IMR-90 (cell line): Measurements from ENCODE around the gene ADCY4. TPM values are rescaled to one million over a fixed set of nuclear protein-coding genes. Genes with fewer than 3 reads are reported as not detected.

ENCODE experiments used
- ATAC-seq: fragments of 200-7000 bp; cut with Tn5 transposase; 2 replicates; pipeline ENCODE4 v1.9.1; 2020; ENCODE audit warnings: low read depth, mild to moderate bottlenecking, moderate library complexity
- BruUV-seq: library from RNA; stranded (reverse); fragments of 400-500 nt; replicated peaks from 2 replicates; lab custom pipeline; 2021; lab: Mats Ljungman, UMichigan
- CTCF ChIA-PET: fragments of 300-600 bp; formaldehyde crosslinking; extraction: SDS; loops from one replicate; lab custom pipeline; 2021; ENCODE audit warnings: antibody characterized with exemption; lab: Yijun Ruan, JAX
- POLR2A ChIA-PET: fragments of 300-600 bp; sonication (Branson Sonifier 250); formaldehyde crosslinking; loops from one replicate; lab custom pipeline; 2022; ENCODE audit warnings: antibody characterized with exemption; ENCODE audit not compliant: unreplicated experiment; lab: Charles Lee
- DNase-seq: peaks from one replicate; pipeline ENCODE4 v3.0.0; 2013
- H2AFZ ChIP-seq: replicated peaks from 2 replicates; pipeline ENCODE3; 2013; ENCODE audit warnings: low read length, mild to moderate bottlenecking; ENCODE audit not compliant: poor library complexity
- H2AK5ac ChIP-seq: 2 replicates; pipeline ENCODE4 v1.6.1; 2013; ENCODE audit warnings: low read depth, low read length, inconsistent platforms
- H2AK9ac ChIP-seq: replicated peaks from 2 replicates; pipeline ENCODE3; 2013; ENCODE audit warnings: mild to moderate bottlenecking, low read depth, low read length, moderate library complexity; ENCODE audit not compliant: poor library complexity
- H2BK120ac ChIP-seq: 2 replicates; pipeline ENCODE4 v1.6.1; 2013; ENCODE audit warnings: low read depth, low read length, inconsistent platforms
- H2BK15ac ChIP-seq: 3 replicates; pipeline ENCODE4 v1.6.1; 2013; ENCODE audit warnings: low read depth, low read length, inconsistent platforms
- H2BK20ac ChIP-seq: 2 replicates; pipeline ENCODE4 v1.6.1; 2013; ENCODE audit warnings: low read depth, mild to moderate bottlenecking, inconsistent platforms, low read length, moderate library complexity
- H2BK5ac ChIP-seq: 2 replicates; pipeline ENCODE4 v1.6.1; 2013; ENCODE audit warnings: mild to moderate bottlenecking, low read depth, low read length, inconsistent platforms; ENCODE audit not compliant: poor library complexity, severe bottlenecking
- H3K14ac ChIP-seq: replicated peaks from 2 replicates; pipeline ENCODE4 v1.6.1; 2013; ENCODE audit warnings: low read depth, low read length, inconsistent platforms
- H3K18ac ChIP-seq: 2 replicates; pipeline ENCODE4 v1.6.1; 2013; ENCODE audit warnings: low read depth, low read length, control low read depth
- H3K23ac ChIP-seq: 2 replicates; pipeline ENCODE4 v1.6.1; 2013; ENCODE audit warnings: low read depth, low read length, inconsistent platforms
- H3K27ac ChIP-seq: 2 replicates; pipeline ENCODE4 v1.5.1; 2013; ENCODE audit warnings: mild to moderate bottlenecking, control low read depth, low read length; ENCODE audit not compliant: insufficient read depth
- H3K27me3 ChIP-seq: 2 replicates; pipeline ENCODE4 v1.6.1; 2013; ENCODE audit warnings: low read length; ENCODE audit not compliant: control insufficient read depth, insufficient read depth
- H3K36me3 ChIP-seq: 2 replicates; pipeline ENCODE4 v1.6.1; 2013; ENCODE audit warnings: low read length, mixed read lengths; ENCODE audit not compliant: control insufficient read depth, insufficient read depth
- H3K4ac ChIP-seq: 2 replicates; pipeline ENCODE4 v1.6.1; 2013; ENCODE audit warnings: low read depth, low read length, inconsistent platforms
- H3K4me1 ChIP-seq: 2 replicates; pipeline ENCODE4 v1.6.1; 2013; ENCODE audit warnings: low read length, mixed read lengths; ENCODE audit not compliant: control insufficient read depth, insufficient read depth
- H3K4me2 ChIP-seq: 2 replicates; pipeline ENCODE4 v1.6.1; 2013; ENCODE audit warnings: low read depth, mild to moderate bottlenecking, control low read depth, low read length, moderate library complexity
- H3K4me3 ChIP-seq: 2 replicates; pipeline ENCODE4 v1.5.1; 2013; ENCODE audit warnings: low read depth, mild to moderate bottlenecking, control low read depth, low read length, moderate library complexity; ENCODE audit not compliant: insufficient read depth
- H3K56ac ChIP-seq: 2 replicates; pipeline ENCODE4 v1.6.1; 2013; ENCODE audit warnings: low read length, inconsistent platforms; ENCODE audit not compliant: insufficient read depth; ENCODE audit errors: extremely low read depth
- H3K79me1 ChIP-seq, 2 experiments: 2 replicates each; pipeline ENCODE4 v1.6.1; 2013; ENCODE audit warnings: low read length in 2 of 2, inconsistent platforms in 1 of 2, low read depth in 1 of 2
- H3K9ac ChIP-seq: 2 replicates; pipeline ENCODE4 v1.6.1; 2013; ENCODE audit warnings: low read depth, low read length, control low read depth
- H3K9me1 ChIP-seq: 2 replicates; pipeline ENCODE4 v1.6.1; 2013; ENCODE audit warnings: low read length, inconsistent platforms; ENCODE audit not compliant: insufficient read depth
- H3K9me3 ChIP-seq: 2 replicates; pipeline ENCODE4 v1.6.1; 2013; ENCODE audit warnings: low read length; ENCODE audit not compliant: control insufficient read depth, insufficient read depth
- H4K20me1 ChIP-seq: 2 replicates; pipeline ENCODE4 v1.6.1; 2013; ENCODE audit warnings: low read length, inconsistent platforms; ENCODE audit not compliant: insufficient read depth
- H4K5ac ChIP-seq: 2 replicates; pipeline ENCODE4 v1.6.1; 2013; ENCODE audit warnings: mild to moderate bottlenecking, low read depth, low read length, control low read depth
- H4K8ac ChIP-seq, 2 experiments: 2 replicates each; pipeline ENCODE4 v1.6.1; 2013; ENCODE audit warnings: low read depth in 2 of 2, low read length in 2 of 2, control low read depth in 1 of 2, inconsistent platforms in 1 of 2
- H4K91ac ChIP-seq: 2 replicates; pipeline ENCODE4 v1.6.1; 2013; ENCODE audit warnings: low read depth, low read length, inconsistent platforms; ENCODE audit not compliant: insufficient read depth
- POLR2A ChIP-seq: IDR thresholded peaks from 2 replicates; pipeline ENCODE4 v1.6.1; 2012; ENCODE audit warnings: mild to moderate bottlenecking, low read depth, low read length
- WGBS, 2 experiments: methylation state at CpG; one replicate each; pipeline versions ENCODE4 v1.1.5 to v1.1.7; 2013; ENCODE audit warnings: missing lambda C conversion rate in 2 of 2; ENCODE audit not compliant: insufficient read length in 1 of 2; ENCODE audit errors: extremely low coverage in 2 of 2; 5-methylcytosine and 5-hydroxymethylcytosine counted together
- dilution Hi-C: fragments of 300-500 bp; cut with HindIII; formaldehyde crosslinking; loops from one replicate; pipeline ENCODE4 v1.14.3; 2018; ENCODE audit warnings: low sequenced_read_pairs; ENCODE audit not compliant: unreplicated experiment
- in situ Hi-C: fragments of 300-500 bp; cut with MboI; formaldehyde crosslinking; loops from 3 replicates; pipeline ENCODE4 v1.14.3; 2019; ENCODE audit warnings: low sequenced_read_pairs, inconsistent platforms, mixed read lengths
- intact Hi-C: fragments of 100-400 bp; cut with micrococcal nuclease; formaldehyde crosslinking; loops from 2 replicates; pipeline ENCODE4 v1.10.0; 2022
- polyA plus RNA-seq, 3 experiments: library from polyadenylated mRNA; depleted of rRNA; stranded (reverse); fragments of >200 nt; gene quantifications; 2 replicates each; pipeline ENCODE4 v1.2.3, GENCODE V29; 2012; ENCODE audit warnings: low replicate concordance in 1 of 3
- total RNA-seq: library from RNA; depleted of rRNA; stranded (reverse); fragments of >200 nt; gene quantifications from 2 replicates; pipeline ENCODE4 v1.2.3, GENCODE V29; 2012
- TF ChIP-seq, protein P1 (sequence below): fragments of 150-350 bp; IDR thresholded peaks from 2 replicates; pipeline ENCODE4 v1.6.1; 2017; ENCODE audit warnings: mild to moderate bottlenecking, antibody characterized with exemption, low read length, low read depth

ADCY4 gene
- total and polyA plus RNA-seq, 2 of the 4 experiments (the other 2 are of a cell fraction), result not detected

DNA sequence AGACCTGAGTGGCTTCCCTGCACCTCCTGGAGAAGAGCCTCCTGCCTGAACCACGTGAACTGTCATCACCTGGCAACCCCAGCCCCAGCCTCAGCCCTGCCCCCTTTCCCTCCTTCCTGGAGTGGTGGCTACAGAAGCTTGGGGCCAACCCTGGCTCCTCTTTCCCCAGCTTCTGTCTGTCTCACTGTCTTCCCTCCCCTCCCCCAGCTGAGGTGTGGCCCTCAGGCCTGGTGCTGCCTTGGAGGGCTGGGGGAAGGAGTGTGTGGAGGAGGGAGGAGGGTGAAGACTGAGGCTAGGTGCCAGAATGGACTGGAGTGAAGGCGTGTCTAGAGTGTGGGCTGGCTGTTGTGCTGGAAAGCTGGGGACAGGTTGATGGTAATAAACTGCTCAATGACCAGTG lies 42.8 kb upstream of the ADCY4 start:
- Histone ChIP-seq H3K79me1 (peaks cover 0 to 3% of the 10 kb centered on the region in 2 experiments; a peak in 1 of 4 replicates), H2AK5ac (no peak overlapping the region), H2AK9ac (no peak overlapping the region), H3K14ac (no peak overlapping the region), H3K9me3 (no peaks in the 10 kb centered on the region), H4K8ac (no peak overlapping the region), H3K18ac (no peak overlapping the region), H4K91ac (no peak overlapping the region), H3K23ac (no peak overlapping the region), H4K5ac (no peak overlapping the region), H3K56ac (no peak overlapping the region), H2AFZ (no peak overlapping the region), H3K9ac (no peak overlapping the region), H2BK120ac (no peak overlapping the region), H2BK15ac (no peak overlapping the region), H4K20me1 (0 out of 2 replicates have a peak, but pooled peaks cover 3% of the 10 kb centered on the region), H3K4ac (no peak overlapping the region), H3K4me3 (no peak overlapping the region), H3K27me3 (no peaks in the 10 kb centered on the region), H3K4me2 (no peak overlapping the region), H3K4me1 (no peaks in the 10 kb centered on the region), H3K9me1 (peaks cover 5% of the 10 kb centered on the region), H2BK5ac (no peak overlapping the region), H3K36me3 (peaks cover 56% of the 10 kb centered on the region), H3K27ac (no peak overlapping the region), H2BK20ac (no peak overlapping the region)
- 100% methylated on average over 1 of the region's 2 CpGs; no CpG with 5 or more reads in 1 of the 2 experiments for WGBS, 2 experiments
- ChIA-PET CTCF (no interaction called here), POLR2A (no interaction called here)
- DNase-seq (no peak), ATAC-seq (no peak)
- TF ChIP-seq, protein P1, sequence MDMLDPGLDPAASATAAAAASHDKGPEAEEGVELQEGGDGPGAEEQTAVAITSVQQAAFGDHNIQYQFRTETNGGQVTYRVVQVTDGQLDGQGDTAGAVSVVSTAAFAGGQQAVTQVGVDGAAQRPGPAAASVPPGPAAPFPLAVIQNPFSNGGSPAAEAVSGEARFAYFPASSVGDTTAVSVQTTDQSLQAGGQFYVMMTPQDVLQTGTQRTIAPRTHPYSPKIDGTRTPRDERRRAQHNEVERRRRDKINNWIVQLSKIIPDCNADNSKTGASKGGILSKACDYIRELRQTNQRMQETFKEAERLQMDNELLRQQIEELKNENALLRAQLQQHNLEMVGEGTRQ, result no peak
- TF ChIP-seq POLR2A, result no peak
- intact Hi-C loops, result no loop called here
- dilution Hi-C loops, result no loop called here
- in situ Hi-C loops, result no loop called here
- no TSS peak for BruUV-seq
